HG03565 (cell line): ENCODE data around the gene MYO9A.

Experiments used
- ATAC-seq: cut with Tn5 transposase; IDR thresholded peaks from one replicate; pipeline ENCODE4 v1.9.1; 2021; ENCODE audit warnings: mild to moderate bottlenecking, moderate library complexity; ENCODE audit not compliant: unreplicated experiment

The MYO9A gene

GRCh38 chr15:71811036-71811736 is 306.8 kb downstream of the MYO9A start:
- ATAC-seq = no peak

GRCh38 chr15:71810256-71811035 is 307.5 kb downstream of the MYO9A start, which contains the start of gene NR2E3:
Gene NR2E3, plus strand, starts transcription at chr15:71810554. Its CDS starts 190 bp downstream, at chr15:71810744.
- no peak for ATAC-seq

GRCh38 chr15:71809346-71809745 is 308.6 kb downstream of the MYO9A start:
- ATAC-seq = no peak

GRCh38 chr15:71808311-71809020 is 309.5 kb downstream of the MYO9A start:
- ATAC-seq = no peak

DNA sequence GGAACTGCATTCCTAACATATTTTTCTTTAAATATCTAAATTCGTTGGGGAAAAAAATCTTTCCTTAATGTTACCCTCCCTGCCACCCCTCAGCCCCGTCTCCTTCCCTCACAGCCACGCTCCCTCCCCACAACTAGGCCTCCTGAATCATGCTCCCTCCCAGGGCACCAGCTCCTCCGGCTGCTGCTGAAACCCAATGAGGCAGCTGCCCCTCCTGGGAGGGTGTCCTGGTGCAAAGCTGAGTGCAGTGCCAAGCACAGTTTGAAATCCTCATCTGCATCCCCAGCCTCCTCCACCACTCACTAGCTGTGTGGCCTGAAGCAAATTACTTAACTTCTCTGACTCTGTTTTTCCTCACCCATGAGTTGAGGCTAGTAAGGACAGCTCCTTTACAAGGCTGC is 310.3 kb downstream of the MYO9A start:
- no peak for ATAC-seq

DNA sequence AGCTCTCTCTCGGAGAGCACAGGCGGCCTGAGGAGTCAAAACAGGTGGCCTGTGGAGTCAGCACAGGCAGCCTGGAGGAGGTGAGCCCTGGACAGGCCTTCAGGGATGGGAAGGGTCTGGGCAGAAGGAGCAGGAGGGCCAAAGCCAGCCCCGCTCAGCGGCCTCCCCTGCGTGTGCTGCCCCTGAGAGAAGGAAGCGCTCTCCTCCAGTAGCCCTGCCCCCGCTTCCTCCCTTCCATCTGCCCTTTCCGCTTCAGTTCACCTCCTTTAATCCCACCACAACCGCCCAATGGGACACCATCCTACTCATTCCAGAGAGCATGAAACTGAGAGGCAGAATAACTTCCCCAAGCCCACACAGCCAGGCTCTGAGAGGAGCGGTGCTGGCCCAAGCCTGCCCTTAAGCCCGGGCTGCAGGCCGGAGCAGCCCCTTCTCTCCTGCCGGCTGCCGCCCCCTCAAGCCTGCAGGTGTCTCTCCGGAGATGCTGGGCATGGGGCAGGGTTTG is 310.8 kb downstream of the MYO9A start:
- no peak for ATAC-seq

GRCh38 chr15:71806452-71806931 is 311.5 kb downstream of the MYO9A start:
- ATAC-seq = no peak

GRCh38 chr15:71804695-71805470 is 313.1 kb downstream of the MYO9A start:
- no peak for ATAC-seq

DNA sequence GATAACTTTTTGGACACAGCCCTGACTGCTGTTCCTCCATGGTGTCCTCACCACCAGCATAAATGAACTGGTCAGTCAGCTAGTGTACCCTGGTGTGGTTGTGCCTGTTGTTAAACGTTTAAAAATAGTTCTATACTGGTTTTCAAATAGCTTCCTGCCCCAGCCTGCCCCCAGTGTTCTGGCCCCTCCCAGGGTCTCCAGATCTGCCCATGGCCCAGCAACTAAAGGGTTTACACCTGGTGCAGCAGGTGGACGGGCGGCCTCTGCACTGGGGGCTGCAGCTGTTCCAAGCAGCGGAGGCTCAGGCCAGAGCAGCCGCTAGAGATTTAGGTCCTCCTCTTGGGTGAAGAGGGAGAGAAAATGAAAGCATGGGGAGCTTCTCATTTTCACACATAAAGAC is 313.7 kb downstream of the MYO9A start:
- no peak for ATAC-seq

GRCh38 chr15:71802770-71803169 is 315.2 kb downstream of the MYO9A start:
- no peak for ATAC-seq

DNA sequence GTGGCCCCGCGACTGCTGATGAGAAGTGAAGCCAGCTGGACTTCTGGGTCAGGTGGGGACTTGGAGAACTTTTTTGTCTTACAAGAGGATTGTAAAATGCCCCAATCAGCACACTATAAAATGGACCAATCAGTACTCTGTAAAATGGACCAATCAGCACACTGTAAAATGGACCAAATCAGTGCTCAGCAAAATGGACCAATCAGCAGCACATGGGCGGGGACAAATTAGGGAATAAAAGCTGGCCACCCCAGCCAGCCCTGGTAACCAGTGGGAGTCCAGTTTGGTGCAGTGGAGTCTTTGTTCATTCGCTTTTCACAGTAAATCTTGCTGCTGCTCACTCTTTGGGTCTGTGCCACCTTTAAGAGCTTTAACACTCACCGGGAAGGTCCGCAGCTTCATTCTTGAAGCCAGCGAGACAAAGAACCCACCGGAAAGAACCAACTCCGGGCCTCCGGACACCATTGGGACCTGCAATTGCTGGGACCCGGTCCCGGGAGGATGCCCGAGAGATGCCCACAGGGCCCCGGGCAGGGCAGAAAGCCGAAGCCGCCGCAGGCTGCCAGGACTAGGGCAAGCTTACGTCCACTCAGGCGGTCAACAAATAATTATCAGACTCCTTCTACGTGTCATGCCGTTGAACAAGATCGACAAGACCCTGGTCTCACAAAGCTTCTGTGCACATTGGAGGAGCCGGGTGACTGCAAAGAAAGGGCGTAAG is 315.9 kb downstream of the MYO9A start:
- no peak for ATAC-seq

DNA sequence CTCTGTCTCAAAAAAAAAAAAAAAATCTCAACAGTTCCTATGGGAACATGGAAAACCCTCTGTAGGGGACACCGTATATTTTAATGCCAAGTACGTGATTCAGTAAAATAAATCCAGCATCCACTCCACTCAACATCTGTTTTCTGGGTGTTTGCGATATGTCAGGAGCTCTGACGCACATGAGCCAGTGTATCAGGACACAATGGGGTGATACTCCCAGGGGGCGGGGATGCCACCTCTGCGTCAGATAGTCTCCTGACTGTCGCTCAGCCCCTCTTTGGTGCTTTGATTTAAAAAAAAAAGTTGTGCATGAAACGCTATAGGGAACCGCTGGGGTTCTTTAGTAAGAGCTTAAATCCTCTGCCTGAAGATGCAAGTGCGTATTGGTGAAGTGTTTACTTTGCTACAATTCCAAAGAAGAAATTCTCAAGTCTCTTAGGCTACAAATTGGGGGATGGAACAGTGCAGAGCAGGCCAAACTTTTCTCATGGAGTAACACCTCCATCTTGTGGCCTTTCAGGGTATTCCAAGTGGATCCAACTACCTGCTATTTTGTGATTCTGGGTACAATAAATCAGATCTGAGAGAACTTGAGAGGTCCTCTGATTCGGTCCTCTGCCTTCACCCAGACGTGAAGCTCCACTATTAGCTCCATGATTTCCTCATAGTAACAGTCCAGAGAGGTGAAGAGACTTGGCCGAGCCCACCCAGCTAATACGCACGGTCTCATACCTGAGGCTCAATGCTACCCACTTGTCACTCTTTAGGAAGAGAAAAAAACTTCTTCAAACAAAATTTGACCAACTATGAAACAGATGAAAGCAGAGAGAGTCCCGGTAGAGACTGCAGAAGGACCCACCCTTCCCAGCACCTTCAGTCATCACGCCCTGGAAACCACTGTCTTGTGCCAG is 316.9 kb downstream of the MYO9A start:
- ATAC-seq = no peak

GRCh38 chr15:71800190-71800589 is 317.8 kb downstream of the MYO9A start:
- ATAC-seq = no peak

DNA sequence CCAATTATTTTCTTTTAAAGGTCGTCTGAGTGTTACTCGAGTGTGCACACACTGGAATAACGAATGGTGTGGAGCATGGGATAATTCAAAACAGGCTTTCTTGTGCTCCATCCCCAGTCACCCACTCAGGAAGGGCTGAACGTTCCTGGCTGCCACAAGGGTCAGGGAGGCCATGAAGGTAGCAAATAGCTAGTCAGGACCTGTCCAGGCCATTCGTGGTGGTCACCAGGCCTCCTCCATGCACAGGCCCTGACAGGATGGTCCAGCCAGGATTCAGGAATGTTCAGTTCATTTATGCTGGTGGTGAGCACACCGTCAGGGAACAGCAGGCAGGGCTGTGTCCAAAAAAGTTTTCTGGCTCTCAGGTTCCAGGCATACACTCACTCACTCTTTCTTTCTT is 319.3 kb downstream of the MYO9A start:
- no peak for ATAC-seq

GRCh38 chr15:71792521-71792920 is 325.4 kb downstream of the MYO9A start:
- no peak for ATAC-seq

- no peak for ATAC-seq
Measured at GRCh38 chr15:71791975-71792374, 326.0 kb downstream of the MYO9A start.

DNA sequence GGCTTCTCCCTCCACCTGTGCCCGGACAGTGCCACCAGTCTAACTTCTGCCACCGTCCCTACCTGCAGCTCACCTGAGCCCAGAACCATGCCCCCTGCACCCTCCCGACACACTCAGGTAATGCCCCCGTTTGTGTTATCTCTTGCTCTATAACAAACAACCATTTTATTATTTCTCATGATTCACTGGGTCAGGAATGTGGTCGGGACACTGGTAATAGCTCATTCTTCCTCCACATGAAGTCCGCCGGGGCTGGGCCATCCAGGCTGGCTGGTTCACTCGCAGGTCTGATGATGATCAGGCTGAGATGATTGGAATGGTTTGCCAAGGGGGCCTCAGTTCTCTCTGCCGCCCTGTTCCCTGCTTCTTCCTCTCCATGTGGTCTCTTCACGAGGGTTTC is 327.9 kb downstream of the MYO9A start:
- no peak for ATAC-seq

- no peak for ATAC-seq
Measured at GRCh38 chr15:71789616-71790015, 328.3 kb downstream of the MYO9A start.
